HG03196 (cell line): ENCODE data around the gene MRPL21.

Source experiments
- ATAC-seq: cut with Tn5 transposase; IDR thresholded peaks from one replicate; pipeline ENCODE4 v1.9.1; 2021; ENCODE audit not compliant: unreplicated experiment

The MRPL21 gene

DNA sequence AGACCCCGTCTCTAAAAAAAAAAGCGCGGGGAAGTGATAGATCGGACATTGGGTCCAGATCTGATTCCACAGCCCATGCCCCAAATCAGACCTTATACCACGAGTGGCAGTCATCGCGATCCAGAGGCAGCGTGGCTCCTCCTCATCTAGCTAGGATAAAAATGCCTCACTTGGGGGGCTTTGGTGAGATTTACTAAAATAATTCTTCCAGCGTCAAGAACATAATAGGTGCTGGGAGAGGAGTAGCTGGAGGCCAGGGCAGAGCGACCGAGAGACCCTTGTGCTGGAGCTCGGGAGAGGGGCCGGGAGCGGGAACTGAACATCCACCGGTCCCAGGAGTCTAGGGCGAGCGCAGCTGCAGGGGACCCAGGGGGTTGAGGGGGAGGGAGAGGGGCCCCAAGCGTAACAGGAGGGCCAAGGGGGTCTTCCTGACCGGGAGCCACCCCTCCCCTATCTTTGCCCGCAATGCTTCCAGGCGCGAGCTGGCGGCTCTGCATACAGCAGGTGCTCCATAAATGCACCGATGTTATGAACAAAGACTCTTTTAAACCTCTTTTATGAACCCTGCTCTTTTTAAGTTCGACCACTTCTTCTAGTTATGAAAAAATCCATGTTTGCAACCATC lies 61.1 kb downstream of the MRPL21 start:
- ATAC-seq: no peak

DNA sequence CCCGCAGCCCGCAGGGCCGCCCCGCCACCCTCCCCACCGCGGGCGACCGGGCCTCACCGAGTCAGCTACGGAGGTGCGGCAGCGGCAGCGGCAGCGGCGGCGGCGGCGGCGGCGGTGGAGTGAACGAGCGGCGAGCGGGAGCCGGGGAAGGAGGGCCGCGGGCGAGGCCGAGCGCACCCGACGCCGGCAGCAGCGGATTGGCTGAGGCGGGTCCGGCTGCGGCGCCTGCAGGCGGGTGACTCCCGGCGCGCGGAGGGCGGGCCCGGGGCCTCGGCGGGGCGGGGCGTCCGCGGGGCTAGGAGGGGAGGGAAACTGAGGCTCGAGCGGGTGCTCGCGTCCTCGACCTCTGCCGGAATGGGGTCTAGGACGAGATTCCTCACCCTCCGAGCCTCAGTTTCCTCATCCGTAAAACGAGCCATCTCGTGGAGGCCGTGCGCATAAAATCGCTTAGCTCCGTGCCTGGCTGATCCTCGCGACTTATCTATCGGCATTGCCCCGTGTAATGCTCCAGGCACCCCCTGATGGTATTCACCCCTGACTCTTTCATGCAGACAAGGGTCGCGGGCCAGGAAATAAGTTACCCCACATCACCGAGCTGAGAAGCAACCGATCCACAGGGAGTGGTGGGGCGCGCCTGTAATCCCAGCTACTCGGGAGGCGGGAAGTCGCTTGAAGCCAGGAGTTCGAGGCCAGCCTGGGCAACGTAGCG lies 61.8 kb downstream of the MRPL21 start, which contains the start of gene CPT1A:
TSS of gene CPT1A (minus strand) at position 199 of the 709 bp plus-strand sequence. CDS start 26,442 bp downstream, outside the sequence.
- ATAC-seq: peak; percentile 31
